ENCODE measurements around the gene MRAS.

MRAS gene

DNA sequence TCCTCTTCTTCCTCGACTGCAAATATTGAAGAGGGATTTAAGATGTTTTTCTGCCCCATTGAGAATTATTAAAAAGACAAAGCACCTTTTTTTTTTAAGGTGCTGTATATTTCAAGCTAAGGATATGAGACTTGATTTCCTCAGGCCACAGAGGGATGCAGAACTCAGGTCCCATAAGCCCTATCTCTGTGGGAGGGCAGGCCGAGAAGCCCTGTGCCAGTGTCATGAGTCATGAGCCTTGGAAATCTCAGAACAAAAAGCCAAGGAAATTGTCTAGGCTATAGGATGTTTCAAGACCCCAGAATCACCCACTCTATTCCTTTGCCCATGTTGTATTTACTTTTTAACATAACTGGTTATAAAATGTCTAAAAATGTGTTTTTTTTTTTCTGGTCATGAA, 93.4 kb downstream of the MRAS start:
- Histone ChIP-seq H3K4me1 (ENCODE audit: control insufficient read depth, insufficient read depth, low read length) (no peaks in the 10 kb centered on the region), H3K27ac (ENCODE audit: extremely low read depth, low read depth, low read length) (no peak overlapping the region), H3K9me3 (ENCODE audit: control insufficient read depth, insufficient read depth, low read depth, low read length) (no peaks in the 10 kb centered on the region), H3K36me3 (ENCODE audit: control insufficient read depth in 2 of 2, insufficient read depth in 1 of 2, low read length in 2 of 2) (no peaks in the 10 kb centered on the region), H3K4me3 (ENCODE audit: low read depth, low read length) (no peak overlapping the region)
- ChIA-PET POLR2A (interaction anchor here (0.7 kb wide), 1 partner anchor 10 kb away, joined by 3 read pairs; no protein-coding TSS in a partner anchor), CTCF (interaction anchor here (0.6 to 4.1 kb wide), 3 partner anchors 24 to 482 kb away, joined by 3 to 23 read pairs (median 3); no protein-coding TSS in a partner anchor)
- TF ChIP-seq GLIS1 (tag by site-specific recombination; IDR thresholded peaks at IDR 0.05): peak; percentile 36
- no peak for TF ChIP-seq ZNF48 (tag by site-specific recombination; IDR thresholded peaks at IDR 0.05)

DNA sequence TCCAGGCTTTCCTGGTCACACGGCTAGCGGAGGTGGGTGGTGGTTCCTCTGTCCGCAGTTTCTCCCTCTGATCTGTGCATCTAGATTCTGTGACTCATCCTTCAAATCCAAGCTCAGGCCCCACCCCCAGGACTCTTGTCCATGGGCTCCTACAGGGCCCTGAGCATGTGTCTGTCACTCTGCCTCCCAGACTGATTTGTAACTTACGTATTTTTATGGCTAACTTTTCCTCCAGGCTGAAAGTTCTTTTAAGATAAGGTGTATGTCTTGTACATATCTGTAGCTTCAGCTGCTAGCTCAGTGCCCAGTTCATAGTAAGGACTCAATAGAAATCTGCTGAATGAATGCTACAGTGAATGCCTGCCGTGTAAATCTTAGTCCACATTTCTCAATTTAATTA, 94.1 kb downstream of the MRAS start:
- Histone ChIP-seq H3K9me3 (ENCODE audit: control insufficient read depth, insufficient read depth, low read depth, low read length) (no peaks in the 10 kb centered on the region), H3K4me3 (ENCODE audit: low read depth, low read length) (no peak overlapping the region), H3K27ac (ENCODE audit: extremely low read depth, low read depth, low read length) (no peak overlapping the region), H3K4me1 (ENCODE audit: control insufficient read depth, insufficient read depth, low read length) (no peaks in the 10 kb centered on the region), H3K36me3 (ENCODE audit: control insufficient read depth in 2 of 2, insufficient read depth in 1 of 2, low read length in 2 of 2) (no peaks in the 10 kb centered on the region)
- TF ChIP-seq ZBTB17 (tag by site-specific recombination; IDR thresholded peaks at IDR 0.05): 0 out of 2 replicates have a peak, but pooled peaks have one; percentile 15
- TF ChIP-seq ZNF830 (tag by site-specific recombination; IDR thresholded peaks at IDR 0.05; ENCODE audit: low read depth): no peak
- peak; percentile 13; the same call in 1 of the 2 replicates for TF ChIP-seq GLIS1 (tag by site-specific recombination; IDR thresholded peaks at IDR 0.05)
- no peak for TF ChIP-seq ZNF555 (tag by site-specific recombination; conservative IDR thresholded peaks at IDR 0.05)
- ChIA-PET POLR2A (interaction anchor here (0.7 kb wide), 1 partner anchor 10 kb away, joined by 3 read pairs; no protein-coding TSS in a partner anchor), CTCF (interaction anchor here (1.2 to 4.1 kb wide), 2 partner anchors 24 to 494 kb away, joined by 5 to 23 read pairs; no protein-coding TSS in a partner anchor)

- Histone ChIP-seq H3K4me1 (ENCODE audit: control insufficient read depth, insufficient read depth, low read length) (no peaks in the 10 kb centered on the region), H3K9me3 (ENCODE audit: control insufficient read depth, insufficient read depth, low read depth, low read length) (no peaks in the 10 kb centered on the region), H3K4me3 (ENCODE audit: low read depth, low read length) (no peak overlapping the region), H3K36me3 (ENCODE audit: control insufficient read depth in 2 of 2, insufficient read depth in 1 of 2, low read length in 2 of 2) (no peaks in the 10 kb centered on the region), H3K27ac (ENCODE audit: extremely low read depth, low read depth, low read length) (no peak overlapping the region)
- ChIA-PET CTCF (interaction anchor here (0.6 to 4.1 kb wide), 5 partner anchors 25 to 493 kb away, joined by 3 to 23 read pairs (median 4); no protein-coding TSS in a partner anchor), POLR2A (no interaction called here)
- TF ChIP-seq ZBTB10 (tag by site-specific recombination; IDR thresholded peaks at IDR 0.05) (no peak), SCRT2 (tag by site-specific recombination; IDR thresholded peaks at IDR 0.05) (no peak), ZNF121 (tag by site-specific recombination; IDR thresholded peaks at IDR 0.05) (no peak), ZNF311 (tag by site-specific recombination; IDR thresholded peaks at IDR 0.05; ENCODE audit: borderline replicate concordance) (no peak), SP7 (tag by site-specific recombination; IDR thresholded peaks at IDR 0.05) (no peak), FEZF1 (tag by site-specific recombination; IDR thresholded peaks at IDR 0.05) (no peak), SCRT1 (tag by site-specific recombination; IDR thresholded peaks at IDR 0.05; ENCODE audit: borderline replicate concordance) (no peak), HOXC10 (CRISPR knock-in tag; IDR thresholded peaks at IDR 0.05) (no peak), ZNF707 (tag by site-specific recombination; IDR thresholded peaks at IDR 0.05) (no peak), ZNF26 (tag by site-specific recombination; IDR thresholded peaks at IDR 0.05) (no peak), ZNF677 (tag by site-specific recombination; IDR thresholded peaks at IDR 0.05) (no peak)
- TF ChIP-seq, protein P1, sequence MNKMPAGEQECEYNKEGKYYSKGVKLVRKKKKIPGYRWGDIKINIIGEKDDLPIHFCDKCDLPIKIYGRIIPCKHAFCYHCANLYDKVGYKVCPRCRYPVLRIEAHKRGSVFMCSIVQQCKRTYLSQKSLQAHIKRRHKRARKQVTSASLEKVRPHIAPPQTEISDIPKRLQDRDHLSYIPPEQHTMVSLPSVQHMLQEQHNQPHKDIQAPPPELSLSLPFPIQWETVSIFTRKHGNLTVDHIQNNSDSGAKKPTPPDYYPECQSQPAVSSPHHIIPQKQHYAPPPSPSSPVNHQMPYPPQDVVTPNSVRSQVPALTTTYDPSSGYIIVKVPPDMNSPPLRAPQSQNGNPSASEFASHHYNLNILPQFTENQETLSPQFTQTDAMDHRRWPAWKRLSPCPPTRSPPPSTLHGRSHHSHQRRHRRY (tag by site-specific recombination; IDR thresholded peaks at IDR 0.05): no peak
Observed at GRCh38 chr3:138443091-138443490, 94.7 kb downstream of the MRAS start.

Data from HEK293 (cell line).